ENCODE measurements around the gene DEPP1. TPM values are rescaled to one million over a fixed set of nuclear protein-coding genes. Genes with fewer than 3 reads are reported as not detected.

DEPP1 gene
- total and polyA plus RNA-seq, 2 donors (not counting 3 experiments of a cell fraction or from before 2014, with no cell fraction given): 364 to 951 TPM

DNA sequence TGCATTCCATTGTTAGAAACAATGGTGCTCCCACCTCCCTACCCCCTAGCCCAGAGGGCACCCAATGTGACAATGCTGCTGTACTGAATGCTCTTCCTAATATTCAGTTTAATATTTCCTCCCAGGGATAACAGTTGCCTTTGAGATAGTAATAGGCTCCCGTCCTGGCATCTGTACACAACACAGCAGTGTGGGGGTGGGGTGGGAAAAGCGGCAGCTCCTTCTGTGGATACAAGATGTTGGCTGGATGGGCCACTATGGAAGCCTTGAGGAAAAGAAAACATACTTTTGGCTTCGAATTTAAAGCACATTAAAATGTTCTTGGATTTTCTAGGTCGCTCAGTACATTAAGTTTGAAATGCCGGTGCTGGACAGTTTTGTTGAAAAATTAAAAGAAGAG is 13.0 kb upstream of the DEPP1 start:
- no peak for DNase-seq (ENCODE audit: low read depth, low spot score)
- Histone ChIP-seq H3K4me1 (ENCODE audit: control insufficient read depth, extremely low read depth, insufficient read depth, low read length) (peaks cover 12% of the 10 kb centered on the region), H3K4me2 (ENCODE audit: insufficient read depth, low read length) (no peak overlapping the region), H3K79me2 (ENCODE audit: control insufficient read depth, insufficient read depth, low read length) (no peaks in the 10 kb centered on the region), H3K4me3 (replicated peaks in 1 of 3; ENCODE audit: insufficient read depth in 1 of 3, low read depth in 1 of 3, low read length in 3 of 3) (no peak overlapping the region), H3K9me1 (replicated peaks; ENCODE audit: control insufficient read depth, extremely low read depth, insufficient read depth, low read length) (no peaks in the 10 kb centered on the region), H3K9me3 (replicated peaks; ENCODE audit: control insufficient read depth, insufficient read depth, low read length) (no peaks in the 10 kb centered on the region), H3K9ac (replicated peaks; ENCODE audit: extremely low read depth, insufficient read depth, low read length) (no peak overlapping the region), H3K27me3 (ENCODE audit: control insufficient read depth in 2 of 2, insufficient read depth in 2 of 2, low read length in 2 of 2) (no peaks in the 10 kb centered on the region), H4K20me1 (replicated peaks; ENCODE audit: control insufficient read depth, extremely low read depth, insufficient read depth, low read length) (no peaks in the 10 kb centered on the region), H3K27ac (ENCODE audit: insufficient read depth, low read depth, low read length) (no peak overlapping the region), H2AFZ (ENCODE audit: low read depth, low read length) (no peak overlapping the region), H3K36me3 (ENCODE audit: control insufficient read depth in 2 of 2, extremely low read depth in 1 of 2, insufficient read depth in 2 of 2, low read length in 2 of 2) (no peaks in the 10 kb centered on the region)
- TF ChIP-seq JUN (IDR thresholded peaks at IDR 0.05; ENCODE audit: borderline replicate concordance, insufficient read depth, insufficient read length, low read depth): no peak
- TF ChIP-seq, protein P1, sequence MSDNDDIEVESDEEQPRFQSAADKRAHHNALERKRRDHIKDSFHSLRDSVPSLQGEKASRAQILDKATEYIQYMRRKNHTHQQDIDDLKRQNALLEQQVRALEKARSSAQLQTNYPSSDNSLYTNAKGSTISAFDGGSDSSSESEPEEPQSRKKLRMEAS (IDR thresholded peaks at IDR 0.05; ENCODE audit: insufficient read depth, insufficient read length): no peak
- no peak for TF ChIP-seq POLR2A (IDR thresholded peaks at IDR 0.05; ENCODE audit: low read depth, low read length)
- TF ChIP-seq FOS (IDR thresholded peaks at IDR 0.05; ENCODE audit: borderline replicate concordance, insufficient read depth, low read length): no peak
- no peak for TF ChIP-seq POLR2AphosphoS5 (IDR thresholded peaks at IDR 0.05; ENCODE audit: insufficient read depth, low read depth, low read length)
- no peak for TF ChIP-seq EZH2 (IDR thresholded peaks at IDR 0.05; ENCODE audit: borderline replicate concordance, low read depth, low read length, severe bottlenecking)
- no TSS peak for BruUV-seq (replicated peaks)
- ChIA-PET POLR2A (interaction anchor here (1.2 kb wide), 1 partner anchor 10 kb away, joined by 3 read pairs; no protein-coding TSS in a partner anchor), CTCF (interaction anchor here (1.0 to 4.3 kb wide), 3 partner anchors 9 to 59 kb away, joined by 3 to 30 read pairs (median 4); partner anchors contain the start of gene ZNF22)
- peak; percentile 57 for FAIRE-seq
- intact Hi-C loops (cut with micrococcal nuclease) (no loop called here), dilution Hi-C loops (cut with MboI; ENCODE audit: extremely low pct_ligation_motif_present, low sequenced_read_pairs) (no loop called here)

DNA sequence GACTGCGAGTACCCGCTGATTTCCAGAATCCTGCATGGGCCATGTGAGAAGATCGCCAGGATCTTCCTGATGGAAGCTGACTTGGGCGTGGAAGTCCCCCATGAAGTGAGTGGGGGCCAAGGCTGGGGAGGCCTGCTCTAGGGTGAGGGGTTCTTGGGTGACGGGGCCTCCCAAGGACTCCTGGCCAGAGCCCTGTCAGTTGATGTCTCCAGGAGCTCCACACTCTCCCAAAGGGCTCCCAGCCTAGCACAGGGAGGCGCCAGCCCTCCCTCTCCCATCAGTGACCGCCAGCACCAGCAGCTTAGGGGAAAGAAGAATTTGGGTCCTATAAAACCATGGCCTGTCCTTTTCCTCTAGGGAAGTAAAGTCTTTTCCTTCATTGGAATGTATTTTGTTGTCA is 12.4 kb upstream of the DEPP1 start:
- no peak for TF ChIP-seq JUN (IDR thresholded peaks at IDR 0.05; ENCODE audit: borderline replicate concordance, insufficient read depth, insufficient read length, low read depth)
- no peak for TF ChIP-seq GATA2 (IDR thresholded peaks at IDR 0.05; ENCODE audit: insufficient read depth, insufficient read length, low read depth, low read length)
- TF ChIP-seq MYC (IDR thresholded peaks at IDR 0.05; ENCODE audit: low read depth, low read length): no peak
- TF ChIP-seq, protein P2, sequence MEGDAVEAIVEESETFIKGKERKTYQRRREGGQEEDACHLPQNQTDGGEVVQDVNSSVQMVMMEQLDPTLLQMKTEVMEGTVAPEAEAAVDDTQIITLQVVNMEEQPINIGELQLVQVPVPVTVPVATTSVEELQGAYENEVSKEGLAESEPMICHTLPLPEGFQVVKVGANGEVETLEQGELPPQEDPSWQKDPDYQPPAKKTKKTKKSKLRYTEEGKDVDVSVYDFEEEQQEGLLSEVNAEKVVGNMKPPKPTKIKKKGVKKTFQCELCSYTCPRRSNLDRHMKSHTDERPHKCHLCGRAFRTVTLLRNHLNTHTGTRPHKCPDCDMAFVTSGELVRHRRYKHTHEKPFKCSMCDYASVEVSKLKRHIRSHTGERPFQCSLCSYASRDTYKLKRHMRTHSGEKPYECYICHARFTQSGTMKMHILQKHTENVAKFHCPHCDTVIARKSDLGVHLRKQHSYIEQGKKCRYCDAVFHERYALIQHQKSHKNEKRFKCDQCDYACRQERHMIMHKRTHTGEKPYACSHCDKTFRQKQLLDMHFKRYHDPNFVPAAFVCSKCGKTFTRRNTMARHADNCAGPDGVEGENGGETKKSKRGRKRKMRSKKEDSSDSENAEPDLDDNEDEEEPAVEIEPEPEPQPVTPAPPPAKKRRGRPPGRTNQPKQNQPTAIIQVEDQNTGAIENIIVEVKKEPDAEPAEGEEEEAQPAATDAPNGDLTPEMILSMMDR (IDR thresholded peaks at IDR 0.05; ENCODE audit: extremely low read depth in 1 of 2, insufficient read depth in 1 of 2, low read depth in 1 of 2, low read length in 2 of 2): no peak
- CTCF ChIA-PET: interaction anchor here (0.7 to 4.3 kb wide), 4 partner anchors 10 to 58 kb away, joined by 3 to 30 read pairs (median 3); partner anchors contain the start of gene ZNF22
- no TSS peak for BruUV-seq (replicated peaks)
- Histone ChIP-seq H2AFZ (ENCODE audit: low read depth, low read length) (no peak overlapping the region), H3K9ac (replicated peaks; ENCODE audit: extremely low read depth, insufficient read depth, low read length) (no peak overlapping the region), H3K79me2 (ENCODE audit: control insufficient read depth, insufficient read depth, low read length) (no peaks in the 10 kb centered on the region), H3K9me1 (replicated peaks; ENCODE audit: control insufficient read depth, extremely low read depth, insufficient read depth, low read length) (no peaks in the 10 kb centered on the region), H3K9me3 (replicated peaks; ENCODE audit: control insufficient read depth, insufficient read depth, low read length) (no peaks in the 10 kb centered on the region), H3K27me3 (ENCODE audit: control insufficient read depth in 2 of 2, insufficient read depth in 2 of 2, low read length in 2 of 2) (no peaks in the 10 kb centered on the region), H3K4me1 (ENCODE audit: control insufficient read depth, extremely low read depth, insufficient read depth, low read length) (peaks cover 10% of the 10 kb centered on the region), H3K36me3 (ENCODE audit: control insufficient read depth in 2 of 2, extremely low read depth in 1 of 2, insufficient read depth in 2 of 2, low read length in 2 of 2) (no peaks in the 10 kb centered on the region), H4K20me1 (replicated peaks; ENCODE audit: control insufficient read depth, extremely low read depth, insufficient read depth, low read length) (no peaks in the 10 kb centered on the region), H3K4me2 (ENCODE audit: insufficient read depth, low read length) (no peak overlapping the region), H3K4me3 (replicated peaks in 1 of 3; ENCODE audit: insufficient read depth in 1 of 3, low read depth in 1 of 3, low read length in 3 of 3) (no peak overlapping the region), H3K27ac (ENCODE audit: insufficient read depth, low read depth, low read length) (no peak overlapping the region)
- FAIRE-seq (no peak), DNase-seq (ENCODE audit: low read depth, low spot score) (no peak)
- intact Hi-C loops (cut with micrococcal nuclease): no loop called here
- POLR2A ChIA-PET: interaction anchor here (1.2 kb wide), 1 partner anchor 11 kb away, joined by 3 read pairs; no protein-coding TSS in a partner anchor
- dilution Hi-C loops (cut with MboI; ENCODE audit: extremely low pct_ligation_motif_present, low sequenced_read_pairs): no loop called here
